ENCODE data around the gene PPP4R1.

PPP4R1 gene

GRCh38 chr18:9549405-9549804, 65.0 kb downstream of the PPP4R1 start:
- DNase-seq (ENCODE audit: low read depth) = no peak

GRCh38 chr18:9547782-9548181, 66.6 kb downstream of the PPP4R1 start:
- DNase-seq (ENCODE audit: low read depth) = no peak

- DNase-seq (ENCODE audit: low read depth) = no peak
Observed at GRCh38 chr18:9546468-9546867, 67.9 kb downstream of the PPP4R1 start.

GRCh38 chr18:9545029-9545428, 69.3 kb downstream of the PPP4R1 start:
- DNase-seq (ENCODE audit: low read depth) = no peak

GRCh38 chr18:9542924-9543323, 71.4 kb downstream of the PPP4R1 start:
- no peak for DNase-seq (ENCODE audit: low read depth)

GRCh38 chr18:9539938-9540337, 74.4 kb downstream of the PPP4R1 start:
- DNase-seq (ENCODE audit: low read depth) = no peak

GRCh38 chr18:9539283-9539682, 75.1 kb downstream of the PPP4R1 start:
- DNase-seq (ENCODE audit: low read depth) = no peak

- no peak for DNase-seq (ENCODE audit: low read depth)
Observed at GRCh38 chr18:9537677-9538076, 76.7 kb downstream of the PPP4R1 start.

- DNase-seq (ENCODE audit: low read depth) = no peak
Observed at GRCh38 chr18:9536354-9537152, 77.8 kb downstream of the PPP4R1 start.

GRCh38 chr18:9535430-9535991, 78.8 kb downstream of the PPP4R1 start:
- no peak for DNase-seq (ENCODE audit: low read depth)

GRCh38 chr18:9534844-9535243, 79.5 kb downstream of the PPP4R1 start:
- no peak for DNase-seq (ENCODE audit: low read depth)

GRCh38 chr18:9531791-9532410, 82.5 kb downstream of the PPP4R1 start:
- DNase-seq (ENCODE audit: low read depth) = no peak

- DNase-seq (ENCODE audit: low read depth) = no peak
Observed at GRCh38 chr18:9530226-9531009, 83.9 kb downstream of the PPP4R1 start.

GRCh38 chr18:9526458-9526857, 87.9 kb downstream of the PPP4R1 start:
- no peak for DNase-seq (ENCODE audit: low read depth)

- no peak for DNase-seq (ENCODE audit: low read depth)
Observed at GRCh38 chr18:9522952-9523351, 91.4 kb downstream of the PPP4R1 start.

- no peak for DNase-seq (ENCODE audit: low read depth)
Observed at GRCh38 chr18:9521770-9522169, 92.6 kb downstream of the PPP4R1 start.

- no peak for DNase-seq (ENCODE audit: low read depth)
Observed at GRCh38 chr18:9520666-9521065, 93.7 kb downstream of the PPP4R1 start.

- no peak for DNase-seq (ENCODE audit: low read depth)
Observed at GRCh38 chr18:9519399-9519798, 95.0 kb downstream of the PPP4R1 start.

- no peak for DNase-seq (ENCODE audit: low read depth)
Observed at GRCh38 chr18:9517869-9518268, 96.5 kb downstream of the PPP4R1 start.

GRCh38 chr18:9516437-9517064, 97.8 kb downstream of the PPP4R1 start:
- peak; percentile 3 for DNase-seq (ENCODE audit: low read depth)

- DNase-seq (ENCODE audit: low read depth) = no peak
Observed at GRCh38 chr18:9513971-9514512, 100.3 kb downstream of the PPP4R1 start.

All from T follicular helper cell (primary cell).